ENCODE results near the gene NOL6.

The NOL6 gene

DNA sequence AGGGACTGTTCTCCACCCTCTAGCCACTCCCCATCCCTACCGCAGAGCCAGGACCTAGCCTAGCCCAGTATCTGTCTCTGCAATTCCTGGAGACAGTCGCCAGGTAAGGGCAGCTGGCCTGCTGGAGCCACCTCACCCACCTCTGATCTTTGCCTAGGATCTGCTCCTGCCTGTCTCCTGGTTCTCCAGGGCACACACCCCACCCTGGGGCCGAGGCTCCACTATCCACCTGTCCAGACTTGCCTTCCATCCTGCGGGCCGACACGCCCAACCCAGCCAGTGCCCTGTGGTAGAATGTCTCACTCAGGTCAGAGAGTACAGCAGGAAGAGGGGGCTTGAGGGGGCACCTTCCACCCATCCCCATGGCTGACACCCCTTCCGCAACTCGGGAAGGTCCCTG is 55.6 kb downstream of the NOL6 start:
- H3K27ac ChIP-seq (ENCODE audit: poor library complexity, severe bottlenecking), result peak overlapping the region; percentile 42

DNA sequence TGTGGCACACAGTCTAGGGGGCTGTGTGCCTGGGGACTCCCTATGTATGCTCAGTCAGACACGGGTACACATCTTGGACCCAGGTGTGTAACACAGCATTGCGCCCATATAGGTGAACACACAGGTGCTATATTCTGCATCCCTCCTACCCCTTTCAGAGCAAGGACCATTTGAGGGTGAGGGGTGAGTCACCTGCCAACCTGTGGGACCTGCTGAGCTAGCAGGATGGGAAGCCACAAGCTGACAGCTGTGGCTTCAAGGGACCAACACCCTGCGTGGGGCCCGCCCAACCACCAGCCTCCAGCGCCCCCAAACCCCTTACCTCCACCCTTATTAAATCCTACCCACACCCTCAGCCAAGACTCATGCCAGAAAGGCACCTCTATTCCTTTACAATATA is 56.7 kb downstream of the NOL6 start:
- Histone ChIP-seq H3K27me3 (ENCODE audit: insufficient read depth, poor library complexity, severe bottlenecking) (no peaks in the 10 kb centered on the region), H3K36me3 (ENCODE audit: low read depth) (no peaks in the 10 kb centered on the region), H3K4me1 (ENCODE audit: insufficient read depth, poor library complexity, severe bottlenecking) (peaks cover 32% of the 10 kb centered on the region), H3K9me3 (ENCODE audit: severe bottlenecking) (no peaks in the 10 kb centered on the region), H3K27ac (ENCODE audit: poor library complexity, severe bottlenecking) (no peak overlapping the region), H3K4me3 (ENCODE audit: severe bottlenecking) (no peak overlapping the region)
- TF ChIP-seq, protein P1, sequence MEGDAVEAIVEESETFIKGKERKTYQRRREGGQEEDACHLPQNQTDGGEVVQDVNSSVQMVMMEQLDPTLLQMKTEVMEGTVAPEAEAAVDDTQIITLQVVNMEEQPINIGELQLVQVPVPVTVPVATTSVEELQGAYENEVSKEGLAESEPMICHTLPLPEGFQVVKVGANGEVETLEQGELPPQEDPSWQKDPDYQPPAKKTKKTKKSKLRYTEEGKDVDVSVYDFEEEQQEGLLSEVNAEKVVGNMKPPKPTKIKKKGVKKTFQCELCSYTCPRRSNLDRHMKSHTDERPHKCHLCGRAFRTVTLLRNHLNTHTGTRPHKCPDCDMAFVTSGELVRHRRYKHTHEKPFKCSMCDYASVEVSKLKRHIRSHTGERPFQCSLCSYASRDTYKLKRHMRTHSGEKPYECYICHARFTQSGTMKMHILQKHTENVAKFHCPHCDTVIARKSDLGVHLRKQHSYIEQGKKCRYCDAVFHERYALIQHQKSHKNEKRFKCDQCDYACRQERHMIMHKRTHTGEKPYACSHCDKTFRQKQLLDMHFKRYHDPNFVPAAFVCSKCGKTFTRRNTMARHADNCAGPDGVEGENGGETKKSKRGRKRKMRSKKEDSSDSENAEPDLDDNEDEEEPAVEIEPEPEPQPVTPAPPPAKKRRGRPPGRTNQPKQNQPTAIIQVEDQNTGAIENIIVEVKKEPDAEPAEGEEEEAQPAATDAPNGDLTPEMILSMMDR (IDR thresholded peaks at IDR 0.05; ENCODE audit: poor library complexity, severe bottlenecking), result no peak
- no peak for ATAC-seq (ENCODE audit: low read depth)
- DNase-seq (ENCODE audit: low spot score), result no peak

More for the DNA sequence above, 55.6 kb downstream of the NOL6 start:
- Histone ChIP-seq H3K4me3 (ENCODE audit: severe bottlenecking) (no peak overlapping the region), H3K36me3 (ENCODE audit: low read depth) (no peaks in the 10 kb centered on the region), H3K27me3 (ENCODE audit: insufficient read depth, poor library complexity, severe bottlenecking) (no peaks in the 10 kb centered on the region), H3K9me3 (ENCODE audit: severe bottlenecking) (no peaks in the 10 kb centered on the region), H3K4me1 (ENCODE audit: insufficient read depth, poor library complexity, severe bottlenecking) (peaks cover 32% of the 10 kb centered on the region)
- TF ChIP-seq, protein P1 (IDR thresholded peaks at IDR 0.05; ENCODE audit: poor library complexity, severe bottlenecking), result no peak
- DNase-seq (ENCODE audit: low spot score) (peak; percentile 91), ATAC-seq (ENCODE audit: low read depth) (peak; percentile 91)

DNA sequence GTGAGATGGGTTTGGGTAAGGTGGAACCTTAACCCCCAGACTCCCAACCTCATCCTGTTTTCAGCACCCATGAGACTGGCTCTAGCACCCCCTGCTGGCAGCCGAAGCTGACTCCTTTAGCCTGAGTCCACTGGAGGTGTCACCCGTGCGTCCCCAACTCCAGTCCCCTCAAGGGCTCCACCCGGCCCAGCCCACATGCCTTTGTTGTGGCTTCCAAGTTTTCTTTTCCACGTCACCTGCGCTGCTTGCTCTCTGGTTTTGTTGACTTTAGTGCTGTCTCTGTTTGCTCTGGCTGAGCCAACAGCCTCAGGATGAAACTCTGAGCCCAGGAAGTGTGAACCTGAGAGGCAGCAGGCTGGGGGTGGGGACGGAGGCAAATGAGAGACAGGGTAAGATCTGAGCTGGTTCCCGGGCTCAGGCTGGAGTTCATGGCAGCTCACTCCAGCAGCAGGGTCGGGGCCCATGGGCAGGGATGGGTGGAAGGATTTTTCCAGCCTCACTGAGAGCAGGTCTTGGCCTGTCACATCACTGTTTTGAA is 58.2 kb downstream of the NOL6 start:
- TF ChIP-seq, protein P1 (IDR thresholded peaks at IDR 0.05; ENCODE audit: poor library complexity, severe bottlenecking), result peak; percentile 75
- no peak for DNase-seq (ENCODE audit: low spot score)
- H3K36me3 ChIP-seq (ENCODE audit: low read depth), result no peaks in the 10 kb centered on the region
- H3K27me3 ChIP-seq (ENCODE audit: insufficient read depth, poor library complexity, severe bottlenecking), result no peaks in the 10 kb centered on the region
- no peak overlapping the region for H3K27ac ChIP-seq (ENCODE audit: poor library complexity, severe bottlenecking)
- peak; percentile 72 for ATAC-seq (ENCODE audit: low read depth)
- H3K4me3 ChIP-seq (ENCODE audit: severe bottlenecking), result no peak overlapping the region
- H3K9me3 ChIP-seq (ENCODE audit: severe bottlenecking), result no peaks in the 10 kb centered on the region
- H3K4me1 ChIP-seq (ENCODE audit: insufficient read depth, poor library complexity, severe bottlenecking), result peaks cover 32% of the 10 kb centered on the region

DNA sequence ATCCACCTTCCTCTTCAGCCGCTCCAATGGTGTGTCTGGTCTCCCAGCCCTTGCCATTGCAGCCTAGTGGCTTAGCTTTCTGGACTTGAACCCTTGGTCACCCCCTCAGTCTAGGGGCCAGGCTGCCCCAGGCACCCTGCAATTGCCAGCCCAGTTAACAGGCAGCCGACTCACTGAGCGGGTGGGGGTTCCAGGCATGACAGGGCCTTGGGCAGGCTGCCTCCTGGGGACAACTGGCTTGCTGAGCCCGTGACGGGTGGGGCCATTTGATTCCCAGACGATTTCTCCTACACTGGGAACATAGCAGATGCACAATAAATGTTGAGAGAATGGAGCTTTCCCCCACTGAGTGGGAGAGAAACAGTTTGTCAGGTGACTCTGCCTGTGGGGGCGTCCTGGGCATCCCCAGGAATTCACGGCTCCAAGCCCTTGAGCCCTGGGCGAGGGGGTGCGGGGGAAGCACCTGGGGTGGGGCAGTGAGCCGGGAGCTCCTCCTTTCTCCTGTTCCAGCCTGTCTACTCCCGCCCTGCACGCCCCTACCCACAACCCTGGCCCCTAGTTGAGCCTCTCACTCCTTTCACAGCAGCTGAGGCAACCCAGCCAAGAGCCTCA is 58.7 kb downstream of the NOL6 start:
- Histone ChIP-seq H3K27ac (ENCODE audit: poor library complexity, severe bottlenecking) (no peak overlapping the region), H3K4me1 (ENCODE audit: insufficient read depth, poor library complexity, severe bottlenecking) (peaks cover 32% of the 10 kb centered on the region), H3K9me3 (ENCODE audit: severe bottlenecking) (no peaks in the 10 kb centered on the region), H3K36me3 (ENCODE audit: low read depth) (no peaks in the 10 kb centered on the region), H3K4me3 (ENCODE audit: severe bottlenecking) (no peak overlapping the region), H3K27me3 (ENCODE audit: insufficient read depth, poor library complexity, severe bottlenecking) (no peaks in the 10 kb centered on the region)
- TF ChIP-seq, protein P1 (IDR thresholded peaks at IDR 0.05; ENCODE audit: poor library complexity, severe bottlenecking), result no peak
- no peak for ATAC-seq (ENCODE audit: low read depth)
- DNase-seq (ENCODE audit: low spot score), result no peak

DNA sequence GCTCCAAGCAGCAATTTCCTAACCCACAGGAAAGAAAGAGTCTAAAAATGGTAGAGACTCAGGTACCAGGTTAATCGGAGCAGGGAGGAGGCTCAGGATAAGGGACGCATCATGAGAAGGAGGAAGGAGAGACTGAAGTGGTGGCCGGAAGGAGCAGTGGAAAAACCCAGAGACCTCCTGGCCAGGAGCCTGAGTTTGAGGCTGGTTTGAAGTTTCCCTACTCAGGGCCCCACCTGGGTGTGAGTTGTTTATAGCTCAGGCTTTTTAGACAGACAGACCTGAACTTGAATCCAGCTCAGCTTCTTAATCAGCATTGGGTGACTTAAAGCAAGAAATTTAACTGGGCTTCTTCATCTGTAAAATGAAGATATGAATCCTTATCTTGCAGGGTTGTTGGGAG is 59.5 kb downstream of the NOL6 start:
- TF ChIP-seq, protein P1 (IDR thresholded peaks at IDR 0.05; ENCODE audit: poor library complexity, severe bottlenecking), result no peak
- peaks cover 32% of the 10 kb centered on the region for H3K4me1 ChIP-seq (ENCODE audit: insufficient read depth, poor library complexity, severe bottlenecking)
- no peaks in the 10 kb centered on the region for H3K36me3 ChIP-seq (ENCODE audit: low read depth)
- H3K4me3 ChIP-seq (ENCODE audit: severe bottlenecking), result no peak overlapping the region
- no peak for DNase-seq (ENCODE audit: low spot score)
- H3K9me3 ChIP-seq (ENCODE audit: severe bottlenecking), result no peaks in the 10 kb centered on the region
- no peaks in the 10 kb centered on the region for H3K27me3 ChIP-seq (ENCODE audit: insufficient read depth, poor library complexity, severe bottlenecking)
- no peak for ATAC-seq (ENCODE audit: low read depth)
- no peak overlapping the region for H3K27ac ChIP-seq (ENCODE audit: poor library complexity, severe bottlenecking)
